GM21737 (cell line): Measurements from ENCODE around the gene HAND1.

Experiments
- ATAC-seq: cut with Tn5 transposase; IDR thresholded peaks from one replicate; pipeline ENCODE4 v1.9.1; 2021; ENCODE audit warnings: mild to moderate bottlenecking, moderate library complexity; ENCODE audit not compliant: unreplicated experiment

The HAND1 gene

GRCh38 chr5:154506049-154506715 lies 28.2 kb upstream of the HAND1 start:
- ATAC-seq, result no peak

GRCh38 chr5:154505567-154505966 lies 27.5 kb upstream of the HAND1 start:
- no peak for ATAC-seq

- no peak for ATAC-seq
Observed at GRCh38 chr5:154503698-154504039, 25.6 kb upstream of the HAND1 start.

GRCh38 chr5:154502180-154502579 lies 24.2 kb upstream of the HAND1 start:
- no peak for ATAC-seq

- no peak for ATAC-seq
Observed at GRCh38 chr5:154501566-154501965, 23.5 kb upstream of the HAND1 start.

- ATAC-seq, result no peak
Observed at GRCh38 chr5:154498994-154499393, 21.0 kb upstream of the HAND1 start.

GRCh38 chr5:154498591-154498990 lies 20.6 kb upstream of the HAND1 start:
- no peak for ATAC-seq

- ATAC-seq, result no peak
Observed at GRCh38 chr5:154494036-154494435, 16.0 kb upstream of the HAND1 start.

GRCh38 chr5:154493274-154493673 lies 15.2 kb upstream of the HAND1 start:
- no peak for ATAC-seq

- ATAC-seq, result no peak
Observed at GRCh38 chr5:154491941-154492340, 13.9 kb upstream of the HAND1 start.

- ATAC-seq, result peak; percentile 98
Observed at GRCh38 chr5:154487541-154487940, 9.5 kb upstream of the HAND1 start.

GRCh38 chr5:154486427-154486866 lies 8.4 kb upstream of the HAND1 start:
- no peak for ATAC-seq

GRCh38 chr5:154485850-154486426 lies 7.9 kb upstream of the HAND1 start:
- ATAC-seq, result no peak

- ATAC-seq, result no peak
Observed at GRCh38 chr5:154485096-154485491, 7.1 kb upstream of the HAND1 start.

GRCh38 chr5:154484393-154485095 lies 6.5 kb upstream of the HAND1 start:
- no peak for ATAC-seq

GRCh38 chr5:154483654-154484392 lies 5.8 kb upstream of the HAND1 start:
- ATAC-seq, result no peak

GRCh38 chr5:154482528-154483449 lies 4.8 kb upstream of the HAND1 start:
- ATAC-seq, result no peak

GRCh38 chr5:154481584-154482381 lies 3.8 kb upstream of the HAND1 start:
- ATAC-seq, result no peak

- ATAC-seq, result no peak
Observed at GRCh38 chr5:154480847-154481246, 2.8 kb upstream of the HAND1 start.
